DOHH2 (cell line): ENCODE measurements around the gene CXorf49.

Experiments
- H3F3A ChIP-seq: fragments of 200-600 bp; sonication (generic), shearing (Covaris generic); 2 replicates; pipeline ENCODE4 v1.6.0; 2016; ENCODE audit warnings: antibody characterized with exemption, mild to moderate bottlenecking; ENCODE audit not compliant: control insufficient read depth, insufficient read depth
- H3K27ac ChIP-seq: fragments of 200-600 bp; sonication (generic); 2 replicates; pipeline ENCODE4 v1.5.1; 2014; ENCODE audit warnings: low read depth, mild to moderate bottlenecking, low read length, moderate library complexity
- H3K27me3 ChIP-seq: fragments of 200-600 bp; sonication (generic); 2 replicates; pipeline ENCODE4 v1.6.1; 2014; ENCODE audit warnings: mild to moderate bottlenecking, low read length, mixed read lengths; ENCODE audit not compliant: control insufficient read depth
- H3K36me3 ChIP-seq: fragments of 200-600 bp; sonication (generic); 2 replicates; pipeline ENCODE4 v1.6.1; 2014; ENCODE audit warnings: mild to moderate bottlenecking, low read length, moderate library complexity, mixed read lengths; ENCODE audit not compliant: control insufficient read depth
- H3K4me1 ChIP-seq: fragments of 200-600 bp; sonication (generic); 2 replicates; pipeline ENCODE4 v1.6.1; 2014; ENCODE audit warnings: mild to moderate bottlenecking, low read length, mixed read lengths; ENCODE audit not compliant: control insufficient read depth
- H3K4me2 ChIP-seq: fragments of 200-600 bp; sonication (generic); 2 replicates; pipeline ENCODE4 v1.6.0; 2014; ENCODE audit warnings: mild to moderate bottlenecking, low read length, moderate library complexity
- H3K4me3 ChIP-seq: fragments of 200-600 bp; sonication (generic); 2 replicates; pipeline ENCODE4 v1.5.1; 2014; ENCODE audit warnings: mild to moderate bottlenecking, low read length, mixed read lengths
- H3K79me2 ChIP-seq: fragments of 200-600 bp; sonication (generic); 2 replicates; pipeline ENCODE4 v1.6.1; 2014; ENCODE audit warnings: mild to moderate bottlenecking, low read length, mixed read lengths; ENCODE audit not compliant: control insufficient read depth
- H3K9me2 ChIP-seq: fragments of 200-600 bp; sonication (generic); replicated peaks from 2 replicates; pipeline ENCODE4 v1.6.1; 2014; ENCODE audit warnings: mild to moderate bottlenecking, low read length, mixed read lengths; ENCODE audit not compliant: control insufficient read depth
- H3K9me3 ChIP-seq: fragments of 200-600 bp; sonication (generic); 2 replicates; pipeline ENCODE4 v1.6.1; 2014; ENCODE audit warnings: antibody characterized with exemption, low read length, mixed read lengths; ENCODE audit not compliant: control insufficient read depth, insufficient read depth
- H4K20me1 ChIP-seq: fragments of 200-600 bp; sonication (generic); 2 replicates; pipeline ENCODE4 v1.6.0; 2014; ENCODE audit warnings: low read depth, mild to moderate bottlenecking, antibody characterized with exemption, low read length, moderate library complexity; ENCODE audit not compliant: control insufficient read depth, insufficient read depth
- CTCF ChIP-seq: fragments of 200-600 bp; sonication (generic); IDR thresholded peaks from one replicate; pipeline ENCODE4 v1.5.1; 2014; ENCODE audit warnings: antibody characterized with exemption, mild to moderate bottlenecking, low read depth, low read length; ENCODE audit not compliant: poor library complexity, severe bottlenecking
- EZH2phosphoT487 ChIP-seq: fragments of 200-600 bp; sonication (generic); IDR thresholded peaks from 2 replicates; pipeline ENCODE4 v1.6.1; 2017; ENCODE audit warnings: borderline replicate concordance, mild to moderate bottlenecking, antibody characterized with exemption, low read length, moderate library complexity, mixed read lengths

Gene CXorf49

DNA sequence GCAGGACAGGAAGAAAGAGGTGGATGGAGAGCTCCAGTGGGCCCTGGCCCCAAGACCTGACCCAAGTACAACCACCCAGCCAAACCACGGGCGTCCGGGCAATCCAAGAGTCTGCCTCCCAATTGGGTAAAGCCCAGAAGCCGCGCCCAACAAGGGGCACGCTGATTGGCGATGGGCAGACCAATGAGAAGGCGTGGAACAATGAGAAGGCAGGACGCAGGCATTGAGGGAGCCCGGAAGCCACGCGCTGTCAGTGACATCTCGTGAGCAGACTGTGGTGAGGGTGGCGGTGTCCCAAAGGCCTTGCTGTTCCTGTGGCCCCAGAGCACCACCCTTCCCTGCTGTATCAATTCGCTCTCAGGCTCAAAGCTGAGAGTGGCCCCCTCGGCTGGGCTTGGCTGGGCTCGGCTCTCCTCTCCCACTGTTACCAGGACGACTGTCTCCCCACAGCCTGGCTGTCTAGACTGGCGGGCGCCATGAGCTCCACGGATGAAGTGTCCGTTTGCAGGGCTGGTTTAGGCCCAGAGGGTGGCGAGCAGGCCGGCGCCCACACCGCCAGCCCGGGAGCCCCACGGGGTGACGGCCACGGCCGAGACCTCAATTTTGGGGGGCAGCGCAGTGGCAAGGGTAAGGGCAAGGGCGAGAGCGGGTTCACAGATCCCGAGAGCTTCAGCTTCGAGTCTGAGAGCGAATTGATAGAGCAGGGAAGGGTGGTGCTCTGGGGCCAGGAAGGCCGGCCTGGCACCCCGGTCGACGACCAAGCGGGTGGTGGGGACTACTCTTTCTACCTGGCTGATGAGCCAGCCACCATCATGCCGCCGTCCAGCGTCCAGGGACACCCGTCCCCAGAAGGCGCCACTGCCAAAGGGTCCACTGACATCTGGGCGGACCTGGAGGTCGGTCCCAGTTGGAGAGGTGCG lies 50.5 kb downstream of the CXorf49 start, which contains the start of gene LOC101059915:
Gene LOC101059915 (plus strand): TSS at position 219 of the 920 bp plus-strand sequence.
- Histone ChIP-seq H3K9me3 (no peaks in the 10 kb centered on the region), H4K20me1 (no peaks in the 10 kb centered on the region), H3K9me2 (no peaks in the 10 kb centered on the region), H3K4me3 (no peak within 1 kb of the TSS), H3K36me3 (no peaks in the 10 kb centered on the region), H3K79me2 (no peaks in the 10 kb centered on the region), H3K27ac (no peak within 1 kb of the TSS), H3K27me3 (no peaks in the 10 kb centered on the region), H3K4me1 (no peaks in the 10 kb centered on the region), H3K4me2 (no peak within 1 kb of the TSS), H3F3A (no peaks in the 10 kb centered on the region)
- TF ChIP-seq EZH2phosphoT487 (no peak), CTCF (no peak)

- no peaks in the 10 kb centered on the region for H3K4me1 ChIP-seq
- no peak overlapping the region for H3K27ac ChIP-seq
- H3K4me3 ChIP-seq = no peak overlapping the region
- no peaks in the 10 kb centered on the region for H3F3A ChIP-seq
- H3K9me3 ChIP-seq = no peaks in the 10 kb centered on the region
- H3K9me2 ChIP-seq = no peaks in the 10 kb centered on the region
- no peak overlapping the region for H3K4me2 ChIP-seq
- no peaks in the 10 kb centered on the region for H3K36me3 ChIP-seq
- TF ChIP-seq EZH2phosphoT487 (no peak), CTCF (no peak)
- no peaks in the 10 kb centered on the region for H4K20me1 ChIP-seq
- no peaks in the 10 kb centered on the region for H3K79me2 ChIP-seq
- no peaks in the 10 kb centered on the region for H3K27me3 ChIP-seq
These were observed 51.6 kb downstream of the CXorf49 start for GRCh38 chrX:71666240-71667223.

DNA sequence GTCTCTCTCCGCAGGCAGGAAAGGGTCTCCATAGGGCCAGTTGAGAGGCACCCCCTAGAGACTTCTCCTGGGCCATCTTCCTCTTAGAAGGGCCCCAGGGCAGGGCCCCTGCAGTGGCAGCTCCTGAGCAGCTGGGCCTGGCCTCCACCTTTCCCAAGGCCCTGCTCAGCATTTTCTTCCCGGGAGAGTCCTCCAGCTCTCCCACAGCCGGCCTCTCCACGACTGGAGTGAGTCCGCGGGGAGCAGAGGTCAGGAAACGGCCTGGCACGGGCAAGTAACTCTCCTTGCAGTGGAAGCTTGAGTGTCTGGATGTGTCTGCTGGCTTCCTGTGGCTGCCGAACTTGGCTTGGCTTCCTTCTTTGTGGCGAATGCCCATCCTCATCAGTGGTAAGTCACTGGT lies 52.3 kb downstream of the CXorf49 start:
- Histone ChIP-seq H3K79me2 (no peaks in the 10 kb centered on the region), H3K27ac (no peak overlapping the region), H3F3A (no peaks in the 10 kb centered on the region), H3K27me3 (no peaks in the 10 kb centered on the region), H4K20me1 (no peaks in the 10 kb centered on the region), H3K4me3 (no peak overlapping the region), H3K4me1 (no peaks in the 10 kb centered on the region), H3K36me3 (no peaks in the 10 kb centered on the region), H3K4me2 (no peak overlapping the region), H3K9me3 (no peaks in the 10 kb centered on the region), H3K9me2 (no peaks in the 10 kb centered on the region)
- no peak for TF ChIP-seq CTCF
- no peak for TF ChIP-seq EZH2phosphoT487
